Mammary epithelial cell (primary cell): ENCODE measurements around the gene NHERF2.

Source experiments
- EZH2 ChIP-seq: IDR thresholded peaks from 2 replicates; pipeline ENCODE4 v1.6.1; 2012; ENCODE audit warnings: low read length, inconsistent platforms, borderline replicate concordance
- TF ChIP-seq, protein P1 (sequence below), 2 donors: IDR thresholded peaks in 1 of 2; conservative IDR thresholded peaks in 1 of 2; 2 replicates each; pipeline ENCODE4 v1.5.1; 2011 to 2012; ENCODE audit warnings: inconsistent platforms in 2 of 2, low read length in 2 of 2, mild to moderate bottlenecking in 2 of 2, control low read depth in 1 of 2, low read depth in 1 of 2; ENCODE audit not compliant: insufficient read depth in 1 of 2; ENCODE audit errors: extremely low read depth in 1 of 2

DNA sequence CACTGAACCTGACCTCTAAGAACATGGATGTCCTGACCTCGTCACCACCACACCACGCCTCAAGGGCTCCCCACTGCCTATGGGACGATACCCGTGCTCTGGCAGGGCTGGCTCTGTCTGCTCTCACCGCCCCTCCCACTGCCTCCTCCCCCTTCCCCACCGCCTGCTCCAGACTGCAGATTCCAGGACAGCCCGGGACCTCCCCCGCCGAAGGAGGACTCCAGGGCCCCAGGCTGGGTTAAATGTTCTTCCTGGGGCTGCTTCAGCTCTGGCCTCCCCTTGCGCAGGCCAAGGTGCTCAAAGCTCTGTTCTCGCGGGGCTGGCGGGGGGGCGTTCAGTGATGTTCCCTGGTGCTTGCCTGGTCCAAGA, 4.0 kb upstream of the NHERF2 start:
- TF ChIP-seq, protein P1, sequence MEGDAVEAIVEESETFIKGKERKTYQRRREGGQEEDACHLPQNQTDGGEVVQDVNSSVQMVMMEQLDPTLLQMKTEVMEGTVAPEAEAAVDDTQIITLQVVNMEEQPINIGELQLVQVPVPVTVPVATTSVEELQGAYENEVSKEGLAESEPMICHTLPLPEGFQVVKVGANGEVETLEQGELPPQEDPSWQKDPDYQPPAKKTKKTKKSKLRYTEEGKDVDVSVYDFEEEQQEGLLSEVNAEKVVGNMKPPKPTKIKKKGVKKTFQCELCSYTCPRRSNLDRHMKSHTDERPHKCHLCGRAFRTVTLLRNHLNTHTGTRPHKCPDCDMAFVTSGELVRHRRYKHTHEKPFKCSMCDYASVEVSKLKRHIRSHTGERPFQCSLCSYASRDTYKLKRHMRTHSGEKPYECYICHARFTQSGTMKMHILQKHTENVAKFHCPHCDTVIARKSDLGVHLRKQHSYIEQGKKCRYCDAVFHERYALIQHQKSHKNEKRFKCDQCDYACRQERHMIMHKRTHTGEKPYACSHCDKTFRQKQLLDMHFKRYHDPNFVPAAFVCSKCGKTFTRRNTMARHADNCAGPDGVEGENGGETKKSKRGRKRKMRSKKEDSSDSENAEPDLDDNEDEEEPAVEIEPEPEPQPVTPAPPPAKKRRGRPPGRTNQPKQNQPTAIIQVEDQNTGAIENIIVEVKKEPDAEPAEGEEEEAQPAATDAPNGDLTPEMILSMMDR (conservative IDR thresholded peaks at IDR 0.05 in 1 of 2, IDR thresholded peaks at IDR 0.05 in 1 of 2; ENCODE audit: extremely low read depth in 1 of 2, insufficient read depth in 1 of 2, low read depth in 1 of 2, low read length in 2 of 2): no peak
- TF ChIP-seq EZH2: no peak
